GM12891 (cell line): ENCODE results near the gene IFT20.
"Not testable (repeated sequence)": the region's sequence is repeated elsewhere in the genome, so short reads cannot be mapped to it uniquely, and the experiment has no call there.

Source experiments
- DNase-seq: peaks from one replicate; pipeline ENCODE4 v3.0.0; 2011; ENCODE audit warnings: low spot score; ENCODE audit not compliant: insufficient read length
- FAIRE-seq: peaks from 2 replicates; lab custom pipeline; 2011; peaks lifted over from hg19 to GRCh38; lab: Jason Lieb, UNC
- PAX5 ChIP-seq: IDR thresholded peaks from 2 replicates; pipeline ENCODE4 v1.6.1; 2011; ENCODE audit warnings: low read length, moderate library complexity, mild to moderate bottlenecking; ENCODE audit not compliant: insufficient read depth, severe bottlenecking
- POLR2A ChIP-seq: IDR thresholded peaks from 2 replicates; pipeline ENCODE4 v1.6.1; 2011; ENCODE audit warnings: low read depth, low read length, control low read depth
- POLR2AphosphoS5 ChIP-seq: IDR thresholded peaks from 2 replicates; pipeline ENCODE4 v1.6.1; 2011; ENCODE audit warnings: low read depth, low read length, control low read depth
- POU2F2 ChIP-seq: IDR thresholded peaks from 2 replicates; pipeline ENCODE4 v1.6.1; 2011; ENCODE audit warnings: low read depth, mild to moderate bottlenecking, control low read depth, low read length, moderate library complexity
- SPI1 ChIP-seq: IDR thresholded peaks from 2 replicates; pipeline ENCODE4 v1.6.1; 2011; ENCODE audit warnings: low read depth, low read length, control low read depth
- TAF1 ChIP-seq: IDR thresholded peaks from 2 replicates; pipeline ENCODE4 v1.6.1; 2011; ENCODE audit warnings: low read depth, low read length, control low read depth

IFT20 gene

DNA sequence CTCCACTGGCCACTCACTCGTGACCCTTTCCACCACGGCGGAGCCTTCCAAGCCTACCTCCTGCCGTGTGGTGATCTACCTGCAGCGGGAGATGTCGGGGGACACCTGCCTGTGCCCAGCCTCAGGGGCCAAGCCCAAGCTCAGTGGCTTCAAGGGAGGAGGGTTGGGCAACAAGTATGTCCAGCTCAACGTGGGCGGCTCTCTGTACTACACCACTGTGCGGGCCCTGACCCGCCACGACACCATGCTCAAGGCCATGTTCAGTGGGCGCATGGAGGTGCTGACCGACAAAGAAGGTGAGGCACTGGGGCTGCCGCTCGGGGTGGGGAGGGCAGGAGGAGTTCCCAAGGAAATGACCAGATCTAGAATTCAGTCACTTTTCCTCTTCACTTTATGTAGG, 4.2 kb upstream of the IFT20 start:
- FAIRE-seq = no peak
- DNase-seq = no peak
- no peak for TF ChIP-seq POLR2AphosphoS5
- TF ChIP-seq POU2F2 = no peak
- no peak for TF ChIP-seq PAX5
- TF ChIP-seq SPI1 = no peak
- TF ChIP-seq POLR2A = no peak
- no peak for TF ChIP-seq TAF1

DNA sequence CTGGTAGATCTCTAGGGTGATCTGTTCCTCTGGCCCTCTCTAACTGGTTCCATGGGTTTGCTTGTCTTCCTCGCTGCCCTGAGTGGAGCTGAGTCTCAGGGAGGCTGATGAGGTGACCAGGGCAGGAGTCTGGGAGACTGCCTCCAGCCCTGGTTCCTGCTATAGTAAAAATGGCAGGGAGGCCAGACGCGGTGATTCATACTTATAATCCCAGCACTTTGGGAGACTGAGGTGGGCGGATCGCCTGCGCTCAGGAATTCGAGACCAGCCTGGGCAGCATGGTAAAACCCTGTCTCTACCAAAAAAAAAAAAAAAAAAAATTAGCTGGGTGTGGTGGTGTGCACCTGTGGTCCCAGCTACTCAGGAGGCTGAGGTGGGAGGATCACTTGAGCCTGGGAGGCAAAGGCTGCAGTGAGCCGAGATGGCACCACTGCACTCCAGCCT, 3.5 kb upstream of the IFT20 start:
- not testable (repeated sequence) for FAIRE-seq, DNase-seq

DNA sequence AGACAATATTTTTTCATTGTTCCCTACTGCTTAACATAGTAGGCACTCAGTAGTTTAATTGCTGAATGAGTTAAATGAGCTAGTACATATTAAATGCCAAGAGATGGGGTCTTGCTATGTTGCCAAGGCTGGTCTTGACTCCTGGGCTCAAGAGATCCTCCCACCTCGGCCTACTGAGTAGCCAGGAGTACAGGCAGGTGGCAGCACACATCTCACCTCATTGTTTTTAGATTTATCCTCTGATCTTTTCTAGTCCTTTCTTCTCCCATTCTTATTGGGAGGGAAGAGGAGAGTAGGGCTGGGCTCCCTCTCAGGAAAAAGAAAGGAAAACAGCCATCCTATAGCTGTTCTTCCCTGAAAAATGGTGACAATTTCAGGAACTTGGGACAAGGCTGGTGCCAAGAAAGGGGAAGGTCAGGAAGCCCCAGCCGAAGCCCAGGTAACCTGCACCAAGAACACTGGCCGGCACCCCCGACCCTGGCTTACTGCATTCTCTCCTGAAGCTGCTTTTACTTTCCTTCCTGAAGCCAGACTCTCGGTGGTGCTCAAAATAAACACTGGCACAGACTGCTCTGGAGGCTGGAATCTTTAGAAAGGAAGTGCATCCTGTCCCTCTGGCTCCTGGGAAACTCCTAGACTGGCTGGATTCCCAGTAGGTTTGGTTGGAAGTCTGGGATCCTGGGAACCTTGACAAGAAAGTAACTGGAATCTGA, 2.9 kb upstream of the IFT20 start:
- FAIRE-seq (no peak), DNase-seq (no peak)
- TF ChIP-seq SPI1 (no peak), POU2F2 (no peak), PAX5 (no peak), POLR2AphosphoS5 (no peak), POLR2A (no peak), TAF1 (no peak)

DNA sequence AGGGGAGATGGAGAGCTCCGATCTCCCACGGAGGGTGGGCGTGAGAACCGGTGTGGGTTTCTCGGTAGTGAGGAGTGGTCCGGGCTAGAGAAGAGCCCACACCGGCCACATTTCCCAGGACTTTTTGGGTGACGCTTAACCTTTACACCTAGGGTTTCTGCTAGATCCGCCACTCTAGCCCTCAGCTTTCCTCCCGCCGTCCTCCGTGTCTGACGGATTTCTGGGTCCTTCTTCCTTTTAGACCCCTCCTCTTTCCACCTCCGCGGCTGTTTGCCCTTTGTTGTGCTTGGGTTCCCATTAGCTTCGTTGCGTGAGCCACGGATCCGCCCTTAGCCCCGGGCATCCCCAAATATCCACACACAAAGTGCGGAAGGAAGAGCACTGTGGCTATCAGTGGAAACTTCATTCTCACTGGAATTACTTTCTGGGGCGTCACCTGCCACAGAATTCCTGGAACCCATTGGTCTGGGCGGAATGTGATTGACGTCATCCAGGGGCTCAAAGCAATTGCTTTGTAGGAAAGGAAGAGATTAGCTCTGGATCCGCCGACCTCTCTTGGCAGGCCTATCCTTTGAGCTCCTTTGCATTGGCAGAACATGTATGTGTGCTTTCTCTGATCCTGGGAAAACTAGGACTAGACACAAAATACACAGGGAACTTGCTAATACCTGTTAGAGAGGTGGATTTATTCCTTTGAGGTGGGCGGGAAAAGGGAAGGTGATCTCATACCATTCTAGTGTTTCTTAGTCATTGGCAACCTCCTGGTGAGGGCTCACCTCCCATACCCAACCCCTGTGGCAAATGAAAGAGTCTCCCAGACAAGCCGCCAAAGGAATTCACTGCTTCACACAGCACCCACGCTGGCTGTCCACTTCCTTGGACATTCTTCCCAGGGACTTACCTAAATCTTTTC, 943 bp upstream of the IFT20 start:
- DNase-seq = no peak
- FAIRE-seq = no peak
- TF ChIP-seq TAF1 = no peak
- TF ChIP-seq PAX5 = no peak

DNA sequence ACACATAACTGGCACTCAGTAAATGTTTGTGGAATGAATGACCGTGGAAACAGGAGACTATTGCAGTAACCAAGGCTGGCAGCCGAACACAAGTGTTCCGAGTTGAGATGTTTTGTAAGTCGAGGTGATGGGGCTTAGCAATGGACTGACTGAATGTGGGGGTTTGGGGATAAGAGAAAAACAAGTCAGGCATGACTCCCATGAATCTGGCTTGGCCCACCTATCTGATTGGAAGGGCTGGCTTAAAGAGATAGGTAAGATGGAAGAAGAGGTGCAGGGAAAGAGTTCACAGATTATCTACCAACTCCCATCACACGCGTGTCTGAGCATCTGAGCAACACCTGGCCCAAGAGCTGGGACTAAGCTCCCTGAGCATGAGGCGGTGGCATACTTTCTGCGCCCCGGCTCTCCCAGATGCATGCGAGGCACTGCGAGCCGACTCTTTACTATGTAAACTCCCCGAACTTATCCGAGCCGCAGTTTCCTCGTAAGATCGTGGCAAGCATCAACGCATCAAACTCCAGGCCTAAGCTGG, 539 bp downstream of the IFT20 start:
- DNase-seq = no peak
- FAIRE-seq = no peak
- TF ChIP-seq POLR2AphosphoS5 = no peak
- no peak for TF ChIP-seq POLR2A
- no peak for TF ChIP-seq PAX5
- TF ChIP-seq SPI1 = no peak
- TF ChIP-seq TAF1 = no peak
- no peak for TF ChIP-seq POU2F2

DNA sequence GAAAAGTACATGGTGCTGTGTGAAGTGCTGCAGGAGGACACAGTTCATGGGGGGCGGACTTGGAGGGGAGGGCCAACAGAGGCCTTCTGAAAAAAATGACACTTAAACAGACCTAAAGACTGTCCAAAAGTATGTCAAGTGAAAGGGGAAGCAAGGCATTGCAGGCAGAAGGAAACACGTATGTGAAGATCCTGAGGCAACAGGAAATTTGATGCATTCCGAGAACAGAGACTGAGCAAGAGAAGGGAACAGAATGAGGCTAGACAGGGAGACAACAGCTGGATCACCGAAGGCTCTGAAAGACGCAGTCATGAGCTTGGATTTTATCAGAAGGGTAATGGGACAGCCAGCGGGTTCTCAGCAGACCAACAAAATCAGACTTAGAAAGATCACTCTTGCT, 1.1 kb downstream of the IFT20 start:
- TF ChIP-seq PAX5 (no peak), POLR2AphosphoS5 (no peak), TAF1 (no peak), POU2F2 (no peak), POLR2A (no peak), SPI1 (no peak)
- DNase-seq (no peak), FAIRE-seq (no peak)

DNA sequence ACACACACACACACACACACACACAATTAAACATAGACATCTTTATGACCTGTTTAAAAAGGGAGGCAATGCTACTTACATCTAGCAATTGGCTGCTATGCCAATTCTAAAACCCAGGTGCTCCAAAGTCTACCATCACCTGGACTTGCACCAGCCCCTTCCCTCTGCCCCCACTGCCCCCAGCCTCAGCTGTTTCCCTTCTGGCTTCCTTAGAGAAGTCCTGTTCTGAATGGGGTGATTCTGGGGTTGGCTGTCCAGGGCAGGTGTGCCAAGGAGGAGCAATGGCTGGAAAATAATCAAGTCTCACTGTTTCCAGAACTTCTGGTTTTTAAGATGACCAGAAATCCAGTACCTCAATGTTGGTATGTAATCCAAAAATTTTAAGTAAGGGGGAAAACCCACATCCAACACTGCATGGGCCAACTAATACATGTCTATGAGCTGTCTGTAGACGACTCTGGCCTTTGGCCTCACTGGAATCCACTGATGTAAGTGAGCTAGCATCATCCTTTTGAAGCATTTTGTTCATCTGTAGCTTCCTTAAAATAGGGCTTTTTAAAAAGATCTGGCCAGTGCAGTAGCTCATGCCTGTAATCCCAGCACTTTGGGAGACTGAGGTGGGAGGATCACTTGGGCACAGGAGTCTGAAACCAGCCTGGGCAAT, 2.1 kb downstream of the IFT20 start:
- no peak for DNase-seq
- no peak for FAIRE-seq
- TF ChIP-seq POU2F2 = no peak
- no peak for TF ChIP-seq POLR2A
- no peak for TF ChIP-seq SPI1
- TF ChIP-seq POLR2AphosphoS5 = no peak
- TF ChIP-seq PAX5 = no peak

DNA sequence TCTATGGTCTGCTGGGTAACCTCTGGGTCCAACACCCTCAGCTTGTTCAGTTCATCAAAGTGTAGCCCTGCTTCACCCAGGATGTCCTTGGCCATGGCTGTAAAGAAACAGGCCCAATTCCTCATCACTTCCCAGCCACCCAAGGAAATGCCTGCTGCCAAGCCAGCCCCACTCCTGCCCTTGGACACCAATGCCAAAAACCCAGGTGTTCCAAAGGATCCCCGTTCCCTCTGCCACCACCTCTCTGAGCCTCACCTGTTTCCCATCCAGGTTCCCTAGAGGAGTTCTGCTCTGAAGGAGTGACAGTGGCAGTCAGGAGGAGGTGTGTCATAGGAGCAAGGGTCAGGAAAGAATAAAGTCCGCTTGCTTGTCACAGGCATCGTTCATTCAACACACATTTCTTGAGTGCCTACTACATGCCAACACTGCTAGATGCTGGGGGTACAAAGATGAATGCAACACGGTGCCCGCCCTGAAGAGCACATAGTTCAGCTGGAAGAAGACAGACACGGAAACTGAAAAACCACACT, 3.3 kb downstream of the IFT20 start:
- FAIRE-seq (no peak), DNase-seq (no peak)
- no peak for TF ChIP-seq PAX5
- TF ChIP-seq POLR2AphosphoS5 = no peak
- no peak for TF ChIP-seq POLR2A
- no peak for TF ChIP-seq SPI1
- TF ChIP-seq POU2F2 = no peak
- no peak for TF ChIP-seq TAF1

DNA sequence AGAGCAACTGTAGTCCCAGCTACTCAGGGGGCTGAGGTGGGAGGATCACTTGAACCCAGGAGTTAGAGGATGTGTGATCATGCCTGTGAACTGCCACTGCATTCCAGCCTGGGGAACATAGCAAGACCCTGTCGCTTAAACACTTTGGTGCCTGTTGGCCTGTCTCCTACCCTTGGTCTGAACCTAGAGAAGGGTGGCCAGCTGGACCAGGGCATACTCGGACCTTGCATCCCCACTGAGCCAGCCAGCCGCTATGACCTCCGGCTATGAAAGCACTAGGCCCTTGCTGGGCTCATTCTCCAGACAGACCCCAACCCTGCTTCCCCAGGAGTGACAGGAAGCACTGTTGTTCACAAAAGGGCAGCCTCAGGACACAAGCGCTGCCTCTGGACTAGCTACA, 4.6 kb downstream of the IFT20 start:
- FAIRE-seq (no peak), DNase-seq (no peak)
- no peak for TF ChIP-seq SPI1
- TF ChIP-seq TAF1 = no peak
- no peak for TF ChIP-seq POLR2A
- no peak for TF ChIP-seq PAX5
- TF ChIP-seq POLR2AphosphoS5 = no peak
- TF ChIP-seq POU2F2 = no peak
